ENCODE data around the gene SATB2. TPM values are rescaled to one million over a fixed set of nuclear protein-coding genes. Genes with fewer than 3 reads are reported as not detected.

SATB2 gene
- total and polyA plus RNA-seq, 2 donors from 2014 or later, result 1.3 to 17.5 TPM

DNA sequence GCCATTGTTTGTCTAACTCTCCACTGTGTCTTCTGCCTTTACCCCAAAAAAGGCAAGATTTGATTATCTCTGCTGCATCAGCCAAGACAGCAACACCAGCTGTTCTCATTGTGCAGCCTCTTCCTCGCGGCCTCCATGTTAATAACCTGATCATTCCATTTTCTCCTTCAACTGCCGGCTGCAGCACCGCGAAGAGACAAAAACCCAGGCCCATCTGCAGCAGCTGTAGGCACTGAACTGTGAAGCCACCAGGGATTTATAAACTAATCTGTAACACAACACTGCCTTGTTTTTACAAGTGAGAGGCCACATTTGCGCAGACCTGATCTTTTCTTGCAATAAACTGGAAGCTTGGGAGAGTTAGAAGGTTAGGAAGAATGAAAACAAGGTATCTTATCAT, 147.8 kb downstream of the SATB2 start:
- Histone ChIP-seq H3K36me3 (ENCODE audit: control insufficient read depth in 2 of 3, insufficient read depth in 3 of 3, low read length in 3 of 3) (no peaks in the 10 kb centered on the region), H3K4me1 (ENCODE audit: control insufficient read depth in 2 of 3, insufficient read depth in 2 of 3, low read depth in 1 of 3, low read length in 3 of 3) (no peaks in the 10 kb centered on the region), H3K9me3 (ENCODE audit: control insufficient read depth in 2 of 3, insufficient read depth in 1 of 3, low read length in 3 of 3) (no peaks in the 10 kb centered on the region), H3K9ac (ENCODE audit: low read length in 3 of 3) (no peak overlapping the region), H3K27me3 (ENCODE audit: control insufficient read depth, insufficient read depth, low read length) (no peaks in the 10 kb centered on the region), H3K4me3 (ENCODE audit: low read length in 3 of 3) (no peak overlapping the region), H3K27ac (ENCODE audit: low read depth in 2 of 2, low read length in 2 of 2) (no peak overlapping the region)
- intact Hi-C loops (cut with DNase I), result no loop called here
- FAIRE-seq (no peak), DNase-seq (peak in 3 of 5 donors; percentile 15 to 16 (median 15))
- no peak for TF ChIP-seq CTCF (IDR thresholded peaks at IDR 0.05; ENCODE audit: borderline replicate concordance, extremely low read depth, insufficient read depth)

- H3K27ac ChIP-seq (ENCODE audit: low read depth in 2 of 2, low read length in 2 of 2), result no peak overlapping the region
- H3K9me3 ChIP-seq (ENCODE audit: control insufficient read depth in 2 of 3, insufficient read depth in 1 of 3, low read length in 3 of 3), result no peaks in the 10 kb centered on the region
- DNase-seq, result no peak
- H3K27me3 ChIP-seq (ENCODE audit: control insufficient read depth, insufficient read depth, low read length), result no peaks in the 10 kb centered on the region
- no peak overlapping the region for H3K4me3 ChIP-seq (ENCODE audit: low read length in 3 of 3)
- H3K36me3 ChIP-seq (ENCODE audit: control insufficient read depth in 2 of 3, insufficient read depth in 3 of 3, low read length in 3 of 3), result no peaks in the 10 kb centered on the region
- no peak overlapping the region for H3K9ac ChIP-seq (ENCODE audit: low read length in 3 of 3)
- H3K4me1 ChIP-seq (ENCODE audit: control insufficient read depth in 2 of 3, insufficient read depth in 2 of 3, low read depth in 1 of 3, low read length in 3 of 3), result no peaks in the 10 kb centered on the region
- no peak for FAIRE-seq
- TF ChIP-seq CTCF (IDR thresholded peaks at IDR 0.05; ENCODE audit: borderline replicate concordance, extremely low read depth, insufficient read depth), result no peak
- intact Hi-C loops (cut with DNase I), result no loop called here
These were observed 148.3 kb downstream of the SATB2 start for GRCh38 chr2:199309411-199309810.

- Histone ChIP-seq H3K4me3 (ENCODE audit: low read length in 3 of 3) (no peak overlapping the region), H3K36me3 (ENCODE audit: control insufficient read depth in 2 of 3, insufficient read depth in 3 of 3, low read length in 3 of 3) (no peaks in the 10 kb centered on the region), H3K27me3 (ENCODE audit: control insufficient read depth, insufficient read depth, low read length) (no peaks in the 10 kb centered on the region), H3K4me1 (ENCODE audit: control insufficient read depth in 2 of 3, insufficient read depth in 2 of 3, low read depth in 1 of 3, low read length in 3 of 3) (no peaks in the 10 kb centered on the region), H3K27ac (ENCODE audit: low read depth in 2 of 2, low read length in 2 of 2) (no peak overlapping the region), H3K9me3 (ENCODE audit: control insufficient read depth in 2 of 3, insufficient read depth in 1 of 3, low read length in 3 of 3) (no peaks in the 10 kb centered on the region), H3K9ac (ENCODE audit: low read length in 3 of 3) (no peak overlapping the region)
- DNase-seq, result no peak
- intact Hi-C loops (cut with DNase I), result no loop called here
- no peak for TF ChIP-seq CTCF (IDR thresholded peaks at IDR 0.05; ENCODE audit: borderline replicate concordance, extremely low read depth, insufficient read depth)
- no peak for FAIRE-seq
These were observed 149.2 kb downstream of the SATB2 start for GRCh38 chr2:199308567-199308966.

DNA sequence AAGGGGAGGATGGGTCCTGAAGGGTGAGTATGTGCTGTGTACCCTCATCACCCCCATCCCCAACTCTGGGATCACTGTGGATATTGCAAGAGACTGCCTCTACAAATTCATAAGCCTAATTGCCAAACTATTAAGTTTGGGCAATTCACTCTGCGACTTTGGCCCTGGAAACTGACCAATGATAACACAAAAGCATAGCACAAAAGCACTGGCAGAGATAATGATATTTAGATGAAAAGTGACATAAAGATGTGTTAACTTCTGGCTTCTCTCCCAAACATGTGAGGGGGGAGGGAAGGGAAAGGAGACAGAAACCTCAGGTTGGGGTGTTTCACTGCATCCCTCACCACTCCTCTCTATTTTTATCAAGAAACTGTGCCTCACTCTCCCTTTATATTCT, 150.3 kb downstream of the SATB2 start:
- no peak for FAIRE-seq

More for the DNA sequence above, 150.3 kb downstream of the SATB2 start:
- no peak overlapping the region for H3K4me3 ChIP-seq (ENCODE audit: low read length in 3 of 3)
- H3K9me3 ChIP-seq (ENCODE audit: control insufficient read depth in 2 of 3, insufficient read depth in 1 of 3, low read length in 3 of 3), result no peaks in the 10 kb centered on the region
- H3K36me3 ChIP-seq (ENCODE audit: control insufficient read depth in 2 of 3, insufficient read depth in 3 of 3, low read length in 3 of 3), result no peaks in the 10 kb centered on the region
- TF ChIP-seq CTCF (IDR thresholded peaks at IDR 0.05; ENCODE audit: borderline replicate concordance, extremely low read depth, insufficient read depth), result no peak
- no peak overlapping the region for H3K27ac ChIP-seq (ENCODE audit: low read depth in 2 of 2, low read length in 2 of 2)
- intact Hi-C loops (cut with DNase I), result no loop called here
- no peaks in the 10 kb centered on the region for H3K4me1 ChIP-seq (ENCODE audit: control insufficient read depth in 2 of 3, insufficient read depth in 2 of 3, low read depth in 1 of 3, low read length in 3 of 3)
- no peak overlapping the region for H3K9ac ChIP-seq (ENCODE audit: low read length in 3 of 3)
- DNase-seq, result no peak
- no peaks in the 10 kb centered on the region for H3K27me3 ChIP-seq (ENCODE audit: control insufficient read depth, insufficient read depth, low read length)

Measured in kidney (tissue), 14 donors.